Choroid plexus epithelial cell (primary cell): ENCODE data around the gene CD8B2.
"Not testable (repeated sequence)": the region's sequence is repeated elsewhere in the genome, so short reads cannot be mapped to it uniquely, and the experiment has no call there.

ENCODE experiments used
- DNase-seq: peaks from one replicate; pipeline ENCODE4 v3.0.0-alpha.2; 2010; ENCODE audit warnings: low read depth
- H3K4me3 ChIP-seq: 2 replicates; pipeline ENCODE4 v1.5.1; 2011; ENCODE audit warnings: low read depth, mild to moderate bottlenecking, control low read depth, low read length, moderate library complexity
- CTCF ChIP-seq: conservative IDR thresholded peaks from 2 replicates; pipeline ENCODE4 v1.5.1; 2011; ENCODE audit warnings: low read depth, mild to moderate bottlenecking, control low read depth, inconsistent platforms, low read length, moderate library complexity

The CD8B2 gene

DNA sequence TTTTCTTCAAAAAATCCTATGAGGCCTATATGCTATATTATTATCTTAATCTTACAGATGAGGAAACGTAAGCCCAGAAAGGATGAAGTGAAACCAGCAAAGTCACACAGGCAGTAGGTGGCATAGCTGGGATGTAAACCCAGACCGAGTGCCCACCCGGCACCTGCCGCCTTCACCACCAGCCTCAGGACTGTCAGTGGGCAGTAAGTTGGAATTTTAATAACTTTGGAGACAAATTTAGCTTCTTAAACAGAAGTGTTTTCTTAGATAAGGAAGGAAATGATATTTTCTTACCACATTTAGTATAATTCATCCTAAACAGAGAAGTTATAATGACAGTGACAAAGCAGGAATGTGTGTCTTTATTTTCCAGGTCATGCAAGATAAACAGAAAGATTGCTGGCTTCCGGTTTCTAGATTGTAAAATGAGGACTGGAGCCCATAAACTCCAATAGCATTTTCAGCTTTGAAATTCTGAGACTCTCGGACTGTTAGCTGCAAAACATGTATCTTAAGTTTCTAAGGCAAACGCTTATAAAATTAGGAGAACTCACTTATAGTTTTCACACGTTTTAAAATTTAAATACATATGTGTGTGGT, 59.3 kb downstream of the CD8B2 start:
- DNase-seq, result no peak
- H3K4me3 ChIP-seq, result no peak overlapping the region
- TF ChIP-seq CTCF, result no peak

- TF ChIP-seq CTCF, result no peak
- H3K4me3 ChIP-seq, result no peak overlapping the region
- peak; percentile 13 for DNase-seq
Observed at GRCh38 chr2:106547164-106547903, 60.2 kb downstream of the CD8B2 start.

DNA sequence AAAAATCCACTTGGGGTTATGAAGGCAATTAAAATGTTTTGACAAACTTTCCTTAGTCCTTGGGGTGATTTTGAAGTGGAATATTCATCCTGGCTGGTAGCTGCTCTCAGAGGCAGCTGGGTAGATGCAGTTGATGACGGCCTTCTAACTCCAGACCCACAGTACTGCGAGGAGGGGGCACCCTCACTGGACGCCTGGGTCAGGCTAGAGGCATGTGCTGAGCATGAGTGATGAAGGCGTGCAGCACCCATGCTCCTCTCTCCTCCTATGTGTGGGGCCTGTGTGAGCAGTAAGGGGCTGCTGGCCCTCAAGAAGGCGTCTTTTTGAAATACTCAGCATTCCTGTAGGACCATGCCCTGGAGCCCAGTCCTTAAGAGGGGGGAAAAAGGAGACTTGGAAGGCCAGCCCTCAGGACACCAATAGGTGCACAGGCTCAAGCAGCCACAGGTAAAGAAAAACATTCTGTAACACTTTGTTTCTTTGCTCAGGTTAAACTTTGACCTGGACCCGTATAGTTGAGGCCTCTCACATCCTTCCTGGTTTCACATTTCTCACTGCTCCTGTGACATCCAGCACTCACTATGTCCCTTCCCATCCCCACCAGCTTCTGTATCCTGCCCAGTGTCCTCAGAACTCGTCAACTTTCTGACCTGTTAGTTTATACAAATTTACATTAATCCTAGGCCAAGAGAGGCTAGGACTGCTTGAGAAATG, 64.4 kb downstream of the CD8B2 start:
- TF ChIP-seq CTCF, result no peak
- H3K4me3 ChIP-seq, result no peak overlapping the region
- no peak for DNase-seq

DNA sequence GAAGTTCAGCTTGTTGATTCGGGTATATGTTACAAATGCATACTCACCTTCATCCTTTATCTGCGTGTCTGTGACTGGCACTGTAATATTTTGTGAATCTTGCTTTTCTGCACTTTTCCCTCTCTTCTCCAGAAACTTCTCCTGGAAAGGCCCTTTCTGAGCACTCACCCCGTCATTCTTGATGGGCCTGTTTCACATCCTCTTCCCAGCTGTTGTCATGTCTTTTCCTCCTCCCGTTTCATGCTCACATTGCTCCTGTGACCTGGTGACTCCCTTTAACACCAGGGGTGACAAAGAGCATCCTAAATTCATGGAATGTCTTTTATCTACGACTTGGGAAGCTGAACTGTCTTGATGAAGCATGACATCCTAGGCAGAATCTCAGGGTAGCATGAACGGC, 65.8 kb downstream of the CD8B2 start:
- H3K4me3 ChIP-seq, result no peak overlapping the region
- DNase-seq, result no peak
- TF ChIP-seq CTCF, result no peak

GRCh38 chr2:106553321-106553720, 66.2 kb downstream of the CD8B2 start:
- no peak for TF ChIP-seq CTCF
- H3K4me3 ChIP-seq, result no peak overlapping the region
- DNase-seq, result no peak

DNA sequence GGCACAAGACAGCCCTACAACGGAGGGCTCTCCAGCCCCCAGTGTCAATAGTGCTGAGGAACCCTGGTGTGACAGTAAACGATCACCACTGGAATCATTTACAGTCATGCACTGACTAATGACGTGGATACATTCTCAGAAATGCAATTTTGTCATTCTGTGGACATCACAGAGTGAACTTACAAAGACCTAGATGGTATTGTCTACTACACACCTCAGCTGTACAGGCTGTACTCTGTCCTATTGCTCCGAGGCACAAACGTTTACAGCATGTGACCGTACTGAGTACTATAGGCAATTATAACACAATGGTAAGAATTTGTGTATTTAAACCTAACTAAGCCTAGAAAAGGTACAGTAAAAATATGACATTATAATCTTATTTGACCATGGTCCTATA, 67.2 kb downstream of the CD8B2 start:
- no peak for DNase-seq
- TF ChIP-seq CTCF, result no peak
- no peak overlapping the region for H3K4me3 ChIP-seq

DNA sequence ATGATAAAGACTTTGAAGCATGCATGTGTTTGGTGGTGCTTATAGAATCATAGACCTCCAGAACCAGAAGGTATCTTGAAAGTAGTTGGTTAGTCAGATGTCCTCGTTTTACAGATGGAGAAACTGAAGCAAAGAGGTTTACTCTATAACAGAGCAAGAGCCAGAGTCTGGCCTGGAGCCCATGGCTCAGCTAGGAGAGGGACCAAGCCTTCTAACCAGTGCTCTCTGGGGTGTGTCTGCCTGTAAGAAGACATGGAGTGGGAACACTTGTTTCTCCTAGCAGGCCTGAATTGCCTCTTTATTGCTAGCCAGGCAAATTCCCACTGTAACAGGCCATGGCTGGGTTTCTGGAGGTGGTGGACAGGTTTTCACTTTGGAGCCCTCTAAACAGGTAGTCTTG, 67.9 kb downstream of the CD8B2 start:
- no peak overlapping the region for H3K4me3 ChIP-seq
- DNase-seq, result no peak
- no peak for TF ChIP-seq CTCF

GRCh38 chr2:106559786-106560185, 72.6 kb downstream of the CD8B2 start:
- not testable (repeated sequence) for H3K4me3 ChIP-seq, DNase-seq
